ENCODE measurements around the gene HES5. TPM values are rescaled to one million over a fixed set of nuclear protein-coding genes. Genes with fewer than 3 reads are reported as not detected.
A peak's percentile ranks its signal among the peaks of the same experiment; 100 is the strongest.
"Not testable (repeated sequence)": the region's sequence is repeated elsewhere in the genome, so short reads cannot be mapped to it uniquely, and the experiment has no call there.

HES5 gene
- 4.5 and 5.1 TPM in 2 replicates for total RNA-seq (ENCODE audit: low replicate concordance)
- long read RNA-seq = 0 reads

DNA sequence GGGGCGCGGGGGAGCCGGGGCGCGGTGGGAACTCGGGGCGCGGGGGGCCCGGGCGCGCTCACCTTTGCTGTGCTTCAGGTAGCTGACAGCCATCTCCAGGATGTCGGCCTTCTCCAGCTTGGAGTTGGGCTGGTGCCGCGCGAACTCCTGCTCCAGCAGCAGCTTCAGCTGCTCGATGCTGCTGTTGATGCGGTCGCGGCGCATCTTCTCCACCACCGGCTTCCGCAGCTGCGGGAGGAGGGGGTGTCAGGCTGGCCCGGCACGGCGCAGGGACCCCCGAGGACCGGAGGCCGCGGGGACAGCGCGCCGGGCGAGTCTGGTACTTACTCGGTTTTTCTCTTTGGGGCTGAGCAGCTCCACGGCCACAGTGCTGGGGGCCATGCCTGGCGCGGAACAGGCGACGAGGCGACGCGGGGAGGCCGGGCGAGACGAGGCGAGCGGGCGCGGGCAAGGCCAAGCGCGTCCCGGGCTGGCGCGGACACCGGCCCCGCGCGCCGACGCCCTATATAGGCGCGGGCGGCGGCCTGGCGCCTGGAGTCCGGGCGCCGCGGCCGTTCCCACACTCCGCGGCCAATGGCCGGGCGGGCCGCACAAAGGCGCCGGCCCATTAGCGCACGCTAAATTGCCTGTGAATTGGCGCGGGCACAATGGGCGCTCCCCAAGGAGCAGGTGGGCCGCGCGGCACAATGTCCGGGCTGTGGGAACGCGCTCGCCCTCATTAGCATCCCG lies at the start of gene HES5:
HES5 (minus strand) TSS at position 480 of the 729 bp plus-strand sequence; CDS start at position 381, 99 bp downstream.
- no peaks in the 10 kb centered on the region for H3K9me3 Mint-ChIP-seq
- peaks cover 16% of the 10 kb centered on the region for H3K4me1 Mint-ChIP-seq (ENCODE audit: unreplicated experiment)
- peaks cover 43% of the 10 kb centered on the region for H3K27me3 Mint-ChIP-seq
- H3K36me3 Mint-ChIP-seq = no peaks in the 10 kb centered on the region
- TF ChIP-seq, protein P1, sequence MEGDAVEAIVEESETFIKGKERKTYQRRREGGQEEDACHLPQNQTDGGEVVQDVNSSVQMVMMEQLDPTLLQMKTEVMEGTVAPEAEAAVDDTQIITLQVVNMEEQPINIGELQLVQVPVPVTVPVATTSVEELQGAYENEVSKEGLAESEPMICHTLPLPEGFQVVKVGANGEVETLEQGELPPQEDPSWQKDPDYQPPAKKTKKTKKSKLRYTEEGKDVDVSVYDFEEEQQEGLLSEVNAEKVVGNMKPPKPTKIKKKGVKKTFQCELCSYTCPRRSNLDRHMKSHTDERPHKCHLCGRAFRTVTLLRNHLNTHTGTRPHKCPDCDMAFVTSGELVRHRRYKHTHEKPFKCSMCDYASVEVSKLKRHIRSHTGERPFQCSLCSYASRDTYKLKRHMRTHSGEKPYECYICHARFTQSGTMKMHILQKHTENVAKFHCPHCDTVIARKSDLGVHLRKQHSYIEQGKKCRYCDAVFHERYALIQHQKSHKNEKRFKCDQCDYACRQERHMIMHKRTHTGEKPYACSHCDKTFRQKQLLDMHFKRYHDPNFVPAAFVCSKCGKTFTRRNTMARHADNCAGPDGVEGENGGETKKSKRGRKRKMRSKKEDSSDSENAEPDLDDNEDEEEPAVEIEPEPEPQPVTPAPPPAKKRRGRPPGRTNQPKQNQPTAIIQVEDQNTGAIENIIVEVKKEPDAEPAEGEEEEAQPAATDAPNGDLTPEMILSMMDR (conservative IDR thresholded peaks at IDR 0.05) = no peak
- H3K4me3 Mint-ChIP-seq = peak within 1 kb of the TSS; percentile 79
- DNase-seq (ENCODE audit: extremely low spot score, unreplicated experiment) = no peak
- H3K27ac Mint-ChIP-seq = no peak within 1 kb of the TSS

GRCh38 chr1:2578758-2579118 lies 48.7 kb upstream of the HES5 start:
- peaks cover 8% of the 10 kb centered on the region for H3K9me3 Mint-ChIP-seq
- no peak for DNase-seq (ENCODE audit: extremely low spot score, unreplicated experiment)
- H3K4me1 Mint-ChIP-seq (ENCODE audit: unreplicated experiment) = peaks cover 5% of the 10 kb centered on the region
- H3K4me3 Mint-ChIP-seq = no peak overlapping the region
- TF ChIP-seq, protein P1 (conservative IDR thresholded peaks at IDR 0.05) = peak; percentile 12
- peak overlapping the region; percentile 64 for H3K27ac Mint-ChIP-seq
- peaks cover 3% of the 10 kb centered on the region for H3K27me3 Mint-ChIP-seq
- H3K36me3 Mint-ChIP-seq = no peaks in the 10 kb centered on the region

DNA sequence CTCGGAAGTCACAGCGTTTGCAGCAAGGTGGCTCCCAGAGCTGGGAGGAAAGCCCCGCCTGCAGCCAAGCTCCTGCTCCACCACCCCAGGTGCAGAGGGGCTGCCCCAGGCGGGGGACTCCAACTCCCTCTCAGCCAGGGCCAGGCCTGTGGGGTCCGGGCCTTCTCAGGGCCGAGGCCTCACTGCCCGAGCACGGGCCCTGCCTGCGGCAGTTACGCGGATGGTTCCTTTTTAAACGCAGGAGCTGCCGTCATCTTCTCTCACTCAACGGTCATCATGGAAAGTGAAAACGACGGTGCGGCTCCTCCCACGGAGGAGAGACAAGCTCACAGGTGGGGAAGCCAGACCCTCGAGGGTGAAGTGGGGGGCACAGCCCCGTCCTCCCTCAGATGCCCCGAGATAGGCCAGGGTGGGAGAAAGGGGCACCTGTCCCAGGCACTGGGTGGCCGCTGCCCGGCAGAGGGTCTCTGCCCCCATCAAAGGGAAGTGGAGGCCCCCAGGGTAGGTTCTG lies 47.6 kb upstream of the HES5 start:
- peaks cover 15% of the 10 kb centered on the region for H3K9me3 Mint-ChIP-seq
- H3K27ac Mint-ChIP-seq; H3K36me3 Mint-ChIP-seq; H3K4me3 Mint-ChIP-seq; DNase-seq (ENCODE audit: extremely low spot score, unreplicated experiment); H3K4me1 Mint-ChIP-seq (ENCODE audit: unreplicated experiment); H3K27me3 Mint-ChIP-seq: not testable (repeated sequence)

GRCh38 chr1:2575801-2576663 lies 46.0 kb upstream of the HES5 start:
- Mint-ChIP-seq H3K27me3 (peaks cover 6% of the 10 kb centered on the region), H3K27ac (peak overlapping the region; percentile 86), H3K4me3 (peak overlapping the region; percentile 54), H3K36me3 (no peaks in the 10 kb centered on the region), H3K9me3 (peaks cover 12% of the 10 kb centered on the region), H3K4me1 (ENCODE audit: unreplicated experiment) (peaks cover 5% of the 10 kb centered on the region)
- TF ChIP-seq, protein P1 (conservative IDR thresholded peaks at IDR 0.05) = no peak
- no peak for DNase-seq (ENCODE audit: extremely low spot score, unreplicated experiment)

DNA sequence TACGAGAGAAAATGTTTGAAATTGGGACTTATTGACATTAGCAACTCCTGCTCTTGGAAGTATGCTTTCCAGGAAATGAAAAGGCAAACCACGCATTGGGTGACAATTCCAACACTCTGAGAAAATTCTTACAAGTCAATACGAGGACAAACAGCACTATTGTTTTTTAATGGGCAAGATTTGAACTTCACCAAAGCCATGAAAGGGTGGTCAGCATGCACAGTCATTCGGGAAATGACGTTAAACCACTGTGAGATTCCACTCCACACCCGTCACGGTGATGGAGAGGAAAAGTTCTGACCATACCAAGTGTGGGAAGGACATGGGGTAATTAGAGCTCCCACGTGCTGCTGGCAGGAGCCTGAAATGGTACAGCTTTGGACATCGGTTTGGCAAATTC lies 44.3 kb upstream of the HES5 start:
- Mint-ChIP-seq H3K4me3 (no peak overlapping the region), H3K36me3 (no peaks in the 10 kb centered on the region), H3K4me1 (ENCODE audit: unreplicated experiment) (peaks cover 5% of the 10 kb centered on the region), H3K9me3 (peaks cover 12% of the 10 kb centered on the region), H3K27ac (no peak overlapping the region), H3K27me3 (peaks cover 8% of the 10 kb centered on the region)
- TF ChIP-seq, protein P1 (conservative IDR thresholded peaks at IDR 0.05) = no peak
- no peak for DNase-seq (ENCODE audit: extremely low spot score, unreplicated experiment)
